GM19035 (cell line): ENCODE results near the gene KCNQ1.

Source experiments
- ATAC-seq: cut with Tn5 transposase; IDR thresholded peaks from one replicate; pipeline ENCODE4 v1.9.1; 2021; ENCODE audit not compliant: unreplicated experiment

KCNQ1 gene

DNA sequence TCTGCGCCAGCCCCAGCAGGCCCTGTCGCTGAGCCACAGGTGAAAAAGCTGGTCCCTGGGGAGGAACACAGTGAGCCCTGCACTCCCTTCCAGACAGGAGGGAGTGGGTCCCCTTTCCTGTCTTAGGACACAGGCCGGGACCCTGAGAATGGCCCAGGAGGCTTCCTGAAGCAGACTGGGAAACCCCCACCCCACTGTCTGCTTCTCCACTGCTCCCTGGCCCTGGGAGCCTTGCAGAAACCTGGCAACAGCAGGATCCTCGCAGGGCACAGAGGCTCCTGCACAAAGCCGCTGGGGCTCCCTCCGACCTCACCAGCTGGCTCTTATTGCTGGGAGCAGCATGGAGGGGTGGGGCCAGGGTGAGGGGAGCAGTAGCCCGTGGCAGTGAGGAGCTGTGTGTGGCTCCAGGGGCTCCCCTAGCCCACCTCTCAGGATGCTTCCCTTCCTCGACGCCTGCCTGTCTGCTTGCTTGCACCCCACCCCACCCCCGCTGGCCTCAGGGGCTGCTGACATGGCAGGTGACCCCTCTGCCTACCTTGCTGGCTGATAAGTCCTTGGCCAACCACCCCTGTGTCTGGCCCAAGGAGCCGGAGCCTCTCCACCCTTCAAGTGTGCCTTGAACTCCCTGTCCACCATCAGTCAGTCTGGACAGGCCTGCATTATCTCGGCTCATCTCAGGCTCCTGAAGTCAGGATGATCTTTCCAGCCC, 327.1 kb downstream of the KCNQ1 start:
- no peak for ATAC-seq

DNA sequence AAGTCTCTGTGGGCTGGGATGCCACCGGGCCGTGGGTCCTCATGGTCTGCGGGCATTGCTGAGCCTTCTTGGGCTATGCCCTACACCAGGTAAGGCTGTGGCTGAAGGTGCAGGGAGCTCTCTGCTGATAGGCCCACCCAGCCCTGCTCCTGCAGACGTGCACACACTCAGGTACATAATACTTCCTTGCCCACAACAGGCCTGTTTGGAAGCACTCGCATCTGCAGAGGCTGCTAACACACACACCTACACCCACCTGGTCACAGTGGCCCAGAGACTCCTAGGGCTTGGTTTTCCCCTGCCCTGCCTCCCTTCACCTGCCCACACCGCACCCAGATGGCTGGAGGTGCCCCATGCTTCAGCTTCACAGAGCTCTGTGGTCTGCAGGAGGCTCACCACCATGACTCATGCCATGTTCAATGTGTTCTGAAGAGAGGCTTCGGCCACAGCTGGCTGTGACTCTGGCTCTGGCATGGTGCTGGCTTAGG, 327.8 kb downstream of the KCNQ1 start:
- no peak for ATAC-seq

DNA sequence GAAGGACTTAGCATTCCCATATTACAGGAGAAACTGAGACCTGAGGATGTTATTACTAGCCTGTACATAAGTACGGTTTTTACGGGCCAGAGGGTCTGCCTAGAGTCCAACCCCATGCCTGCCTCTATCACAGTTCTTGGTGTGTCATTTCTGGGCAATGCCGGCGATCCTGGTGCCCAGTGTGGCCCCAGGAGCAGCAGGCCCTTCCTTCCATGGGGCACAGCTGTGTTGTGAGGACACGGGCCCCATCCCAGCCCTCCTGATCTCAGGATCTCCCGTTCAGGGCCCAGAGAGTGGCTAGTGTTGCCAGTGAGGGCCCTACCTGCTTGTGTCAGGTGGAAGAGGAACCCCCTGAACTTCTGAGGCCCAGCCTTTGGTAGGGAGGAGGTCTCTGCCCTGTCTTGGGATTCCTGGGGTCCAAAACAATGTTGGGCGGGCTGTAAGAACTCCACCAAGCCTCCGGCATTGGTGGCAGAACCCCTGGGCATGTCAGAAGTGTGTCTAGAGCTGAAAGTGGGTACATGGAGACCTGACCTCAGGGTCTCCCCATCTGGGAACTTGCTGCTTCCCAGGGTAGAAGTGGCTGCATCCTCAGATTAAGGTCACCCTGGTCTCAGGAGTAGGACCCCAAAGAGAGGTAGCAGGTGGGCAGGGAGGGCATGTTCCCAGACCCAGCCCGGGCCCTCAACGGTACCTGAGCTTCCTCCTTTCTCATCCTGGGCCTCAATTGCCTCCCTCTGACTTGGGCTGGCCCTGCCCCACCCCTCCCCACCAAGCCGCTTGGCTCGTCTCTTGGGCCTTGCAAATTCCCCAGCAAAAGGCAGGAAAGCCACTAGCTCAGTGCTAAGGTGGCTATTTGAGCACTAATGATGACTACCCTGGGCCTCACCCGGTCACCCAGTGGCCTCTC, 329.6 kb downstream of the KCNQ1 start:
- ATAC-seq, result no peak

DNA sequence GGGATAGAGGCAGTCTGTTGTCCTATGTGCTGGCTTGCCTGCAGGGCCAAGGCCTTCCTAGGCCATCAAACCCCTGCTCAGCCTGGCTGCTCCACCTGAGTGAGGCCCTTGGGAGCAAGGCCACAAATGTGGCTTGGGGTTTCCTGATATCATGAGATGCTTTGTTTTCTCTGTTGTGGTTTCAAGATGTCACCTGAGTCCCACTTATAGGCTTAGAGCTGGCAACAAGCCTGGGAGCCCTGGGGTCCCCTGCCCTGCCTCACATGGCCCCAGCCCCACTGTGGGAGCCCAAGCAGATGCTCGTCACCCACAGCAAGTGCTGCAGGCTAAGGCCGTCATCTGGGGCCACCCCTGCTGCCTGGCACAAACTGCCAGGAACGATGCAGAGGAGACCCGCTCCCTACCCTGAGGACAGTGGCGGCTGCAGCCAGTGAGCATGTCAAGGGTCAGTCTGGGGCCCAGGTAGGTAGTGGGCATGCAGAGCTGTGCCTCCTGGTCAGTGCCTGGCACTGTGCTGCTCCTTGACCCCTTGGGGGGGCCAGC, 330.3 kb downstream of the KCNQ1 start:
- no peak for ATAC-seq

DNA sequence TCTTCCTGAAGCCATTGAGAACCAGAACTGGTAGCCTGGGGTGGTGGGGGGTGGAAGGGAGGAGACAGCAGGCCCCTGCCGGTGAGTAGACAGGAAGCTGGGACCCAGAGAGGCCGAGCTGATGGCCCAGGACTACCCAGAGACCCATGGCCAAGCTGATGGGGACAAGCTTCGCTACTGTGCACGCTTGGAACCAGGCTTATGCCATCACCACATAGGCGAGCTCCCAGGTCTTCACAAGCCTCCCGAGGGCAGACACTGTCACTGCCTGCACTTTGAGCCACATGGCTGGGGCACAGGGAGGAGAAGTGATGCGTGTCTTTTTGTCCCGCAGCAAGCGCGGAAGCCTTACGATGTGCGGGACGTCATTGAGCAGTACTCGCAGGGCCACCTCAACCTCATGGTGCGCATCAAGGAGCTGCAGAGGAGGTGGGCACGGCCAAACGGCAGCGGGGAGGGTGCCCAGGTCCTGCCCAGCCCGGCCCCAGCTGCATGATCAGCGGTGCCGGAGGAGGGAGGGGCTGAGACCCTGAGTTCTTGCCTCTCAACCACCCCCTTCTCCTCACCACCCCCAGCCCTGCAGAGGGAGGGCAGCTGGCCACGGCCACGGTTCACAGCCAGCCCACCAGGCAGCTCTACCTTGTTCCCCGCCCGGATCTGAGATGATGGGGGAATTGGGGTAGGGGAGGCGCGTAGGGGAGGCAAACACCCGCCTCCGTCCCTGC, 331.0 kb downstream of the KCNQ1 start:
- ATAC-seq, result no peak

DNA sequence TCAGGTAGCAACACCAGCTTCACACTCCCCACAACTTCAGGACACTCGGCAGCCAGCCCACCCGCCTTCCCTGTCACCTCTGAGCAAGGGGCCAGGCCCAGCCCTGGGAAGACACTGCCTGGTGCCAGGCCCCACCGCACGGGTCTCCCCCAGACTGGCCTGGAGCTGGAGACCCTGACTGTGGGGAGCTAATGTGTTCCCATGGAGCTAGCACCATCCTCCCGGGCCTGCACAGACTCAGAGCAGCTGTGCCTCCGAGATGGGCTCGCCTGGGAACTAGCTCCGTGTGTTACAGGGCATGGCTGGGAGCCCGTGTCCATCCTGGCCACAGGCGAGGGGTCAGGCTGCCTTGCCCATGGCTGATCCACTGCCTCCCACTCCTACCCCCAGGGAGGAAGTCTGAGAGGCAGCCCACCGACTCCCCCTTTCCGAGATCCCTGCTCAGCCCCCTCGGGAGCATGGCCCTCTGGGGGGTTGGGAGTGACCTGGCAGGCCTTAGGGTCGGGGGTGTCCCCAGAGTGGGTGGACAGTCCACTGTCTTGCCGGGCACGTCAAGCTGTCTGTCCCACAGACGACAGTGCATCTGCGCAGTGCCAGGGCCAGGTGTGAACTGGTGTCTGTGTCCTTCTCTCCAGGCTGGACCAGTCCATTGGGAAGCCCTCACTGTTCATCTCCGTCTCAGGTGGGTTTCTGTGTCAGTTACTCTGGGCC, 331.7 kb downstream of the KCNQ1 start:
- ATAC-seq, result no peak

DNA sequence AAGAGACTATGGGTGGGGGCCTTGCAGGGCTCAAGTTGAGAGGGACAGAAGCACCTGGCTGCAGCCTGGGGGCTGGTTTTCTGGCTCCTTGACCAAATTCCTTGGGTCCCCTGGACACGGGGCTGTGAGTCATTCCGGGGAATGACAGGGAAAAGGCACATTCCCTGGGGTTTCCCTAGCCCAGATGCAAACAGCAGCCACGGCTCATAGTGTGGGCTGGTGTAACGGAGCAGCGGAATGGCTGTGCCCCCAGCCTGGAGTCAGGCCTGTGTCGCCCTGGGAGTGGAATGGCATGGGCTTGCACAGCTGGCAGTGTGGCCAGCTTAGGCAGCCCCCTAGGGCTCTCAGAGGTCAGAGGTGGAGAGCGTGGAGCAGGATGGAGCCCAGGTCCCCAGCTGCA, 332.6 kb downstream of the KCNQ1 start:
- no peak for ATAC-seq

DNA sequence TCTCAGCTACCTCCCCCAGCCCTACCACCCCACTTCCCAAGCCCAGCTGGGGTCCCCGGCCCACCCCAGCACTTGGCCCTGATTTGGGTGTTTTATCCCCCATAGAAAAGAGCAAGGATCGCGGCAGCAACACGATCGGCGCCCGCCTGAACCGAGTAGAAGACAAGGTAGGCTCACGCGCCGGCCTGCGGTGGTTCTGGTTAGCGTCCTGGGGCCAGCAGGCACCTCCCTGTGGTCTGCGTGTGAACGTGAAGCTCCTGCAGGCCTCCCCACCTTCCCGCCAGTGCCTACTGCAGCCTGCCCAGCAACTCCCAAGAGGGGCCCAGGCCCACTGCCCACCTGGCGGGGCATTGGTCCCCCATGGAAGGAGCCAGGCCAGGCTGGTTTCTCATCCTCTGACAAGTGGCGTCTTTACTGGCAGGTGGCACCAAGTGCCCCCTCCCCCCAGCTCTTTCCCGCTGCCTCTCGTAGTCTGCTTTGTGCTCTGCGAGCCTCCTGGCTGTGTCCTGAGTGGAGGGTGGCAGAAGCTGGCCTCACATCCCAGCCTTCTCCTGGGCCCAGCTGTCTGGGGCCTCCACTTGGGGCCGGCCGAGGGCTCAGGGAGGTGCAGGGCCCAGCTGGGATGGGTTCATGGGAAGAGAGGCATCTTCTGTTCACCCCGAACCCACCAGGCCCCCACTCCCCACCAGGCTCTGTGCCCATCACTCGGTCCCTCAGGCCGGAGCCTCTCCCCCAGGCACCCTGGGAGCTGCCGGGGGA, 333.2 kb downstream of the KCNQ1 start:
- ATAC-seq, result no peak

DNA sequence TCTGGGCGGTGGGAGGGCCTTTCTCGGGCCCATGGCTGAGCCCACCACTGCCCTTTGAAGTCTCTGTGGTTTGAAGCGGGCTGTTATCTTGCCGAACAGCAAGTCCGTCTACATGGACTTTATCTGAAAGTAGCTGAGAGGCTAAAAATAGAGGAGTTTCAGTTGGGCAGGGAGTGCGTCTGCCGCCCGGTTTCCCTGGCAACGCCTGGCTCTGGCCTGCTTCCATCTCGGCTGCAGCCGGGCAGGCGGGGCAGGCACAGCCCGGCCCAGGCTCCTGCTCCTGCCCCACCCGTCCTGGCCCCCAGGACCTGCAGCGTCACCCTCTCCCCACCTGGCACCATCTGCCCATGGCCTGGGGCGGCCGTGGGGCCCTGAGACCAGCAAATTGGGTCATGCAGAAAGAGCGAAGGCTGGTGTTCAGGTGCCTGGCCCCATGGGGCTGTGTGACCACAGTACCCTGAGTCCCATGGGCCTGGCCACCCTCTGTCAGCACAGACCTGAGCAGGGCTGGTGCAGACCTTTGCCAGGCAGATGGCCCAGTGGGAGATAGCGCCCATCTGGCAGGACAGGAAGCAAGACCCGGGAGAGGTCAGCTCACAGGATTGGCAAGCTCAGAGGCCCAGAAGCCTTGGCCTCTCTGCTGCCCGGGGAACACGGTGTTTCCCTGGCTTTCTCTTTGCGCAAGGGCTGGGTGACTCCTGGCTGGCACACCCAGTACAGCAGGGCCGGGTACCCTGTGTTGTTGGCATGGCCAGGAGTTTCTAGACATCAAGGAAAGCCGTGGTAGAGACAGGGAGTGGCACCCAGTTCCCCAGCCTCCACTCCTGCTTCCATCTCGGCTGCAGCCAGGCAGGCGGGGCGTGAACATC, 334.1 kb downstream of the KCNQ1 start:
- ATAC-seq, result no peak

DNA sequence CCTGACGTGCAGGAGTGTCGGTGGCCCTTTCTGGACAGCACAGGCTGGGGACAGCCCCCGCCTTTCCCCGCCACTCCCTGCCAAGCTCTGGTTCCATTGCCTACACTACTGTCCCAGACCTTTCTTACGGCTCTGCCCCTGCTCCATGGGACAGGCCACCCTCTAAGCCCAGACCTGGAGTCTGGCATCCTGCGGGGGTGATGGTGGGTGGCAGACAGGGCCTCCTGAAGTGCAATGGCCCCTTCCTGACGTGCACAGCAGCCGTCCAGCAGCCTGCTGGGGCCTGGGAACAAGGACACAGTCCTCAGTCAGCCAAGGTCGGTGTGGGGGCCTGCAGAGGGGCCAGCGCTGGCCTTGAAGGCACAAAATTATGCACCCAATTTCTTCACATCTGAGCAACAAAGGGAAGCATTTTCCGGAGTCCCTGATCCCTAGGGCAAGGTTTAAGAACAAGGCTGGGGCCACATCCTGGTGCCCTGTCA, 334.7 kb downstream of the KCNQ1 start:
- ATAC-seq, result no peak

DNA sequence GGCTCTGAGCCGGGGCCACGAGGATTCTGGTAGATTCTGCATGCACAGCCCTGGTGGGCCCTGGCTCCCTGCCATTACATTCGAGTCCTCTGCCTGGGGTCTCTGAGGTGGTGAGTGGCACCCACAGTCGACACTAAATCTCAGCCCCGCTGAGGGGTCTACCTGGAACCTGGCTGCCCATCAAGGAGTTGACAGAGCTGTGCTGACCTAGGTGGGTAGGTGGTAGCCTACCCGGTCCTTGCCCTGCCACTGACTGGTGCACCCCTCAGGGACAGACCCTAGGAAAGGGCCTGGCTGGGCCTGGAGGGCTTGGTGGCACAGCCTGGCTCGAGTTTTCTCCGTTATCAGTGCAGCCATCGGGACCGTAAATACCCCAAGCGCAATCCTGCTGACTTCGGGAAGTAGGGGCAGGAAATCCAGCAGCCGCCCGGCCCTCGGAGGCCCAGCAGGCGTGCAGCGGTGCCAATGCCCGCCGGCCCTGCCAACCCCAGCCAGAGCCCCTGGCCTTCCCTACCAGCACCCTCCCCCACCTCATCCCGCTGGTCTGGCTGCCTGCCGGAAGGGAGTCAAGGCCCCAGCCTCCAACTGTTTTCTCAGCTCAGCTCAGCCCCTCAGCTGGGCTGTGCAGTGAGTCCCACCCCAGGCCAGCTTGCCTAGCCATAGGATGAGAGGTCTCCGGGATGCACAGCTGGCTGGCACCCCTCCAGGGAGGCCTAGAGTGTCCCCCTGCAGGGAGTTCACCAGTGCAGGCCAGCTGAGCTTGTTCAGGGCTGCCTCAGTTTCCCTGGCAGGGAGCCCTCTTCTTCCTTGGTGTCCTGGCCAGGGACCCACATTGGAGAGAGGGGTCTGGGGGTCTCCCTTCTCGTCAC, 335.4 kb downstream of the KCNQ1 start:
- ATAC-seq, result no peak

DNA sequence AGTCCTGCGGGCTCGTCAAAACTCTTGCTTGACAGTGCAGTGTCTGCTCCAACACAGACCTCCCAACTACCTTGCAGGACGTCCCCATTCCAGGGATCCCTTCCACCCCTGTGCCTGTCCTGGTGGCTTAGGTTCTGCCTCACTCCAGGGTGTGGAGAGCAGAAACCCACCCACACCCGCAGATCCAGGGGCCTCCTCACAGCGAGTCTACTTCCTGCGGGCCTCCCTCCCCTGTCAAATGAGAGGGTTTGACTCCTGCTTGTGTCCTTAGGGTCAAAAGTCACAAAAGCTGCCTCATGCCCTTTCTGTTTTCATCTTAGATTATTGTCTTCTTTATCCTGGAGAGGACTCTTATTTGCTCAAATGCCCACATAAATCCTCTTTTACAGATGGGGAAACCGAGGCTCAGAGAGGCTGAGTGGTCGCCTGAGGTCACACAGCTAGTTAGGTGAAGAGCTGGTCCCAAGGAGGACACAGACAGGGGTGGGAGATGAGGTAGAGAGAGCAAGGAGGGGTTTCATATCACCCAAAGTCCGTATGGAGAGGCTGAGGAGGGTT, 336.1 kb downstream of the KCNQ1 start:
- no peak for ATAC-seq

DNA sequence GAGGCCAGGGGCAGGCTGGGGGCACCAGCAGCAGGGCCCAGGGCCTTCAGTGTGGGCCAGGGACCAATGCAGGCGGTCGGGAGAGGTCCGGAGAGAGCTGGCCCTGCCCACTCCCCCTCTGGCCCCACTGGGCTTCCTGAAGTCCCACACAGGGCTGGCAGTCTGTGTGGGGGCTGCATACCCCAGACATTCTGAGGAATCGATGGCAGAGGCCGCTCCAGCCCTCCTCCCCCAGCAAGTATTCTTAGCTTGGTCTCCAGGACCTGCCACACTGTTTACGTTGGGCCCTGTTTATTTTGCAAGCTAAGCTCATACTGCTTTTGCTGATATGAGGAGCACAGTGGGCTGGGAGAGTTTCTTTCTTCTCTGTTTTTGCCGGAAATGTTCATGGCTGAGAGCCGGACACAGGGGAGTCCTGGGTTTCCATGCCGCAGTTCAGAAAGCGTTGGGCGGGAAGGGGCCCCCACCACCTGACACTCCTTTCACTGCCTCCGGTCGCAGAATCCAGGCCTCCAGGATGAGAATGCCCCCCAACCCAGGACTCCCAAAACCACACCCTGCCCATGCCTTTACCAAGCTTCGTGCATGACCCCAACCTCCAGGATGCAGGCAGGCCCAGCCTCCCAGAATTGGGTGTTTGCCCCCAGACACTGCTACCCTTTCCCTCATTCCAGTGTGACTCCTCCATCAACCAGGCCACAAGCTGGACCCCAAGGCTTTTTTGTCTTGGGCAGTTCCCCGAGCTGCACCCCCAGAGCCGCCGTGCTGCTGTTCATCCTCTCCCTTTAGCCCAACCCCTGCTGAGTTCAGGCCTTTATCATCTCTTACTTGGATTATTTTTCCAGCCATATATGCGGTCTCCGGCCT, 336.8 kb downstream of the KCNQ1 start:
- no peak for ATAC-seq

DNA sequence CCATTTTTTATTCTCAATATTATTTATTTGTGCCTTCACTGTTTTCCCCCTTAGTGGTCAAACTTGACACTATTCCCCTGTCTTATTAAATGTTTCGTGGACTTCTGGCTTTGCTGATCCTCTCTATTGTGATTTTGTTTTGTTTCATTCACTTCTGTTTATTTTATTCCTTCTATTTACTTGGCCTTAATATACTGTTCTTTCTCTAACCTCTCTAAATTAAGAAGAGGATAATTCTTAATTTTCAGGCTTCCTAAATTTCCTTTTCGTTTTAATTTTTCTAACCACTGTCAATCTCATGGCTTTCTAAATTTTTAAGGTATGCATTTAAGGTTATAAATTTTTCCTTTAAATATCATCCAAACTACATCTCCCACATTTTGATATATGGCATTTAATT, 338.0 kb downstream of the KCNQ1 start:
- no peak for ATAC-seq

DNA sequence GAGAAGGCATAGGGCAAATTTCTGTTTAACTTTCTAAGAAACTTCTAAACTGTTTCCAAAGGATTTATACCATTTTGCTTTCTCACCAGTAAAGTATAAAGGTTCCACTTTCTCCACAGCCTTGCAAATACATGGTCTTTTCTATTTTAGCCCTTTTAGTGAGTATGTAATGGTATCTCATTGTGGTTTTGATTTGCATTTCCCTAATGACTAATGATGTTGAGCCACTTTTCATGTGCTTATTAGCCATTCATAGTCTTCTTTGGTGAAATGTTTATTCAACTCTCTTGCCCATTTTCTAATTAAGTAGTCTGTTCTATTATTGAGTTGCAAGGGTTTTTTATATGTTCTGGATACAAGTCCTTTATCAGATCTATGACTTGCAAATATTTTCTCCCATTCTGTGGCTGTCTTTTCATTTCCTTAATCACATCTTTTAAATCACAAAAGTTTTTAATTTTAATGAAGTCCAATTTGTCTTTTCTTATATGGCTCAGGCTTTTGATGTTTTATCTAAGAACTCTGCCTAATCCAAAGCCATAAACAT, 338.8 kb downstream of the KCNQ1 start:
- ATAC-seq, result no peak

DNA sequence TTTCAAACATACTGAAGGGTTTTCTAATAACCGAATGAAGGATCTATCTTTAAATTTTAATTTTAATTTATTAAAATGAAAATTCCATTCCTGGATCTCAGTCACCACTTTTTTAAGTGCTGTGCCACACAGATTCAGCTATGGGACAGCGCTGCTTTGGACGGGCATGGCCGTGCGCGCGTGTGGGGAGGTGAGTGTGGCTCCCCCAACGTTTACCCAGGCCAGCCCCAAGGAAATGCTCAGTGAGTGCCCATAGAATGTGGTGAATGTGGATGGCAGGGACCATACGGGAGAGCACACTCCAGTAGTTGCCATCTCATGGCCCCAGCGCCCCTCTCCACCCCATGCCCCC, 343.0 kb downstream of the KCNQ1 start:
- ATAC-seq, result no peak
